ENCODE results near the gene GCA.

The GCA gene

DNA sequence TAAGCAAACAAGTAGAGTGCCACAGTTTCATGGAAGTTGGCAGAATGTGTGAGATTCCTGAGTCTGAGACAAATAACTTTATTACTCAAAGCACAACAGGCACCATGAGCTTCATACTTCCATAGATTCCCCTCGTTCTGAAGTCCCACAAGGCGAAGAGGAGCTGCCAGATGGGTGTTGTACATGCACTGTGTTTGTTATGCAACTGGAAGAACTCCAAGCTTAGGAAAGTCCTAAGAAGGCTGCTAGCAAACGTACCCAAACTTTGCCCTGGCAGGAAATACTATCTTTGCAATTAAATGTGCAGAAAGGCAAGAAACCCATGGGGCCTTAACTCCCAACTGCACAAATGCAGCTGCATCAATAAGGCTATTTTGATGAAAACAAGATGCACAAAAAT is 1.6 kb upstream of the GCA start:
- no peaks in the 10 kb centered on the region for H3K27me3 Mint-ChIP-seq
- ATAC-seq (replicated peaks) (no peak), DNase-seq (no peak)
- H3K9me3 Mint-ChIP-seq, result no peaks in the 10 kb centered on the region
- peaks cover 8 to 11% of the 10 kb centered on the region in 2 donors for H3K4me1 Mint-ChIP-seq (ENCODE audit: low read depth in 2 of 2)
- H3K4me3 Mint-ChIP-seq, result no peak overlapping the region
- no peak overlapping the region for H3K27ac Mint-ChIP-seq
- H3K36me3 Mint-ChIP-seq (ENCODE audit: insufficient read depth), result no peaks in the 10 kb centered on the region

DNA sequence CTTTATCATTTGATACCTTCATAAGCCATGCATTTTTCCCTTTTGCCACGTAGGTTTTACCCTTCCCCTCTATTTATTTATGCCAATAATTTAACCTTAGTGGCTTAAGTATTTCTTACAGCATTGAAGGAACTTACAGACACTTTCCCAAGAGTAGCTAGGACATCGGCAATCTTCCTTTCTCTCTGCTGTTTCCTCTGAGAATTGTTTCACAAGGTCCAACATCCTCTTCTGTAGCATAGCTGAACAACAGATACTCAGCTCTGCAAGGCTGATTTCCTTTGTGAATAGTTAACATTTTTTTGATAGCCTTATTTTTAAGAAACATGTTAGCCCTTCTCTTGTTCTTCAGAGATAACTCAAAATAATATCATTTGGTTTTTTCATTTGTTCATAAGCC is 1.1 kb upstream of the GCA start:
- Mint-ChIP-seq H3K9me3 (no peaks in the 10 kb centered on the region), H3K36me3 (ENCODE audit: insufficient read depth) (no peaks in the 10 kb centered on the region), H3K27ac (no peak overlapping the region), H3K27me3 (no peaks in the 10 kb centered on the region), H3K4me1 (ENCODE audit: low read depth in 2 of 2) (peaks cover 8 to 11% of the 10 kb centered on the region in 2 donors), H3K4me3 (peak overlapping the region in 1 of 2 donors; percentile 87)
- DNase-seq, result no peak
- no peak for ATAC-seq (replicated peaks)

- DNase-seq, result no peak
- Mint-ChIP-seq H3K9me3 (no peaks in the 10 kb centered on the region), H3K4me1 (ENCODE audit: low read depth in 2 of 2) (peaks cover 8 to 11% of the 10 kb centered on the region in 2 donors), H3K4me3 (peak overlapping the region; percentile 84 to 87), H3K27me3 (no peaks in the 10 kb centered on the region), H3K36me3 (ENCODE audit: insufficient read depth) (no peaks in the 10 kb centered on the region), H3K27ac (peak overlapping the region in 1 of 2 donors; percentile 90)
- ATAC-seq (replicated peaks), result no peak
Measured at GRCh38 chr2:162343492-162343823, 474 bp upstream of the GCA start.

DNA sequence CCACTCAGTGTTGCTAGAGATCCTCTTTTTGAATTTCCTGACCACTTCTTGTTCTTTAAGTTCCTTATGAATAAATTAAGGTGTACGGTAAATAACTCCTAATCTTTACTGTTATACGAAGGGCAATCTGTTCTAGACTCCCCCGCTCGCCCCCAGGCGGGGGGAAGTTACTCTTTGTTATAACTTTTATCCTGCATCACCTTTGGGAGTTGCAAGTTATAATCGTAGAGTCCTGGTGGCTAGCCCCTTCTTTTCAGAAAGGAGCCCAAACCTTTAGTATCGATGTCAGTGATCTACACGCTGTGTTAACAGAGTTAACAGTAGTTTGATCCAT is 652 bp downstream of the GCA start:
- DNase-seq (no peak), ATAC-seq (replicated peaks) (no peak)
- Mint-ChIP-seq H3K4me1 (ENCODE audit: low read depth in 2 of 2) (peaks cover 8 to 11% of the 10 kb centered on the region in 2 donors), H3K27ac (no peak overlapping the region), H3K36me3 (ENCODE audit: insufficient read depth) (no peaks in the 10 kb centered on the region), H3K4me3 (peak overlapping the region; percentile 84 to 87), H3K27me3 (peaks cover 0 to 5% of the 10 kb centered on the region in 2 donors), H3K9me3 (no peaks in the 10 kb centered on the region)

GRCh38 chr2:162365392-162365791 is 21.5 kb downstream of the GCA start:
- Mint-ChIP-seq H3K36me3 (ENCODE audit: insufficient read depth) (no peaks in the 10 kb centered on the region), H3K4me3 (no peak overlapping the region), H3K27me3 (peaks cover 0 to 8% of the 10 kb centered on the region in 2 donors), H3K27ac (no peak overlapping the region), H3K9me3 (no peaks in the 10 kb centered on the region), H3K4me1 (ENCODE audit: low read depth in 2 of 2) (no peaks in the 10 kb centered on the region)
- DNase-seq (no peak), ATAC-seq (replicated peaks) (no peak)

GRCh38 chr2:162368494-162368893 is 24.6 kb downstream of the GCA start:
- DNase-seq (no peak), ATAC-seq (replicated peaks) (no peak)
- Mint-ChIP-seq H3K36me3 (ENCODE audit: insufficient read depth) (no peaks in the 10 kb centered on the region), H3K27ac (no peak overlapping the region), H3K4me3 (no peak overlapping the region), H3K9me3 (no peaks in the 10 kb centered on the region), H3K27me3 (peaks cover 0 to 8% of the 10 kb centered on the region in 2 donors), H3K4me1 (ENCODE audit: low read depth in 2 of 2) (no peaks in the 10 kb centered on the region)

- Mint-ChIP-seq H3K27ac (no peak overlapping the region), H3K4me1 (ENCODE audit: low read depth in 2 of 2) (no peaks in the 10 kb centered on the region), H3K4me3 (no peak overlapping the region), H3K36me3 (ENCODE audit: insufficient read depth) (no peaks in the 10 kb centered on the region), H3K27me3 (peaks cover 0 to 8% of the 10 kb centered on the region in 2 donors), H3K9me3 (no peaks in the 10 kb centered on the region)
- ATAC-seq (replicated peaks) (no peak), DNase-seq (no peak)
Measured at GRCh38 chr2:162369551-162369950, 25.6 kb downstream of the GCA start.

DNA sequence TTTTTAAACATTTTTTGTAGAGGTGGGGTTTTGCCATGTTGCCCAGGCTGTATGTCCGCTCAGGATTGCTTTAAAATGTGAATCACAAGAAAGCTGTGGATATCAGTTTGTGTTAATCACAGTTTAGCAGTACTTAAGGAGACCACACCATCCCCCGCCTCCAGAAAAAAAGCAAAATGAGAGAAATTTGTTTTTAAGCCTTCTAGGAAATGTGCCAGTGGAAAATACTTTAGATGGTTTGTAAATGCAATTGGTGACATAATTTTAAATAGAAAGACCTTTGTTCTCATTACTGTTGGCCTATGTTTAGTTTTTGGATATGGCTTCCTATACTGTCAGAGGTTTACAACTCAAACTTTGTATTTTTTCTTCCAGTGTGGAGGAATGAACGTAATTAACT is 27.0 kb downstream of the GCA start:
- Mint-ChIP-seq H3K4me1 (ENCODE audit: low read depth in 2 of 2) (no peaks in the 10 kb centered on the region), H3K4me3 (no peak overlapping the region), H3K36me3 (ENCODE audit: insufficient read depth) (no peaks in the 10 kb centered on the region), H3K27me3 (peaks cover 8 to 15% of the 10 kb centered on the region in 2 donors), H3K27ac (no peak overlapping the region), H3K9me3 (no peaks in the 10 kb centered on the region)
- ATAC-seq (replicated peaks) (no peak), DNase-seq (no peak)

DNA sequence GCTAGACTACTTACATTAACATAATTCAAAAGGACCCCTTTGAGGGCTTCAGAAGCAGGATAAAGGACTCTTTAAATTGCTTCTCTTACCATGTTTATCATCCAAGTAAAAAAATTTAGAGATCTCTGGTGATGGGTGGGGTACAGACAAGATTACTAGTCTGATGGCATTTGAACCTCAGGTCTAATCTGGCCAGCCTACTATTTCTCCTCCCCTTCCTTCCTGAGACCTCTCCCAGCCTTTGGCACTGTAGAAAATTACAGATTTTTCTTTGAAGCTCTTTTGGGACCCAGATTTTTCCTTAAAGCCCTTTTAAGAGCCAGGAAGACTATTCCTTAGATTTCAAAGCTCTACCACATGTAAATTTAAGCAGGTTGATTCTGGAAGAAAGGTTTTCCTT is 28.9 kb downstream of the GCA start:
- no peaks in the 10 kb centered on the region for H3K4me1 Mint-ChIP-seq (ENCODE audit: low read depth in 2 of 2)
- no peak for ATAC-seq (replicated peaks)
- peaks cover 14 to 26% of the 10 kb centered on the region in 2 donors for H3K27me3 Mint-ChIP-seq
- H3K4me3 Mint-ChIP-seq, result no peak overlapping the region
- no peak overlapping the region for H3K27ac Mint-ChIP-seq
- no peaks in the 10 kb centered on the region for H3K9me3 Mint-ChIP-seq
- no peaks in the 10 kb centered on the region for H3K36me3 Mint-ChIP-seq (ENCODE audit: insufficient read depth)
- DNase-seq, result no peak

DNA sequence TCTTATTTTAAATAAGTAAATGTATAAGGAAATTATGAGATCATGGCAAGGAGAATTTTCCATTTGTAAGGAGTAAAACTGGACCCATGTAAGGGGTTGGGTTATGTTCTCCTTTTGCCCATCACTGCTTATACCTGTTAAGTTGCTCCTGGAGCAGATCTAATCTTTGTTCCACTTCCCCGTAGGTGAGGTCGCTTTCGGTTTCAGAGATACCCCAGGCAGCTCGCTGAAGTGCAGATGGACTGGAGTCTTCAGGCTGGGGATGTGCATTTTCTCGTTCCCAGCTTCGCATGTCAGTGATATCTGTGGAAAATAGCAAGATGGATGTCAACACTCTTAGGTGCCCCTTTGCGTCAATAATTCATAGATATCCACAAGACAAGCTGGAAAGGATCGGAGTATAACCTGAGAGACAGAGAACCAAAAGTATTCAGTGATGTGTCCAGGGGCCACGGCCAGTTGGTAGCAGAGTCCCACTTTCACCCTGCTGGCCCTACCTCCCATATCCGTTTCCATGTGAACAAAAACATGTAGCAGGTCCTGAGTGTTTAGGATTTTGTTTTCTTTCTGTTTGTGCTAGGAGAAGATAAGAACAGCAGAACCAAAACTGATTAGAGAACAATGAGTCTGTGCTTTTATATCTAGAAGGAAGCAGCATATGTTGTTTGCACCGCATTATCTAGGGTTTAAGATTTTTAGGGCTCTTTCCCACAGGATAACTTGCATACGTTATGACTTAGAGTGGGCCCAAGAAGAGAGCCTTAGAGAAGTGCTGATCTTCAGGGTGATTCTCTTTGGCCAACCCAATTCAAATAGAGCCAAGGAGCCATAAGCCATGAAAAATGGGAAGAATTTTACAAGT is 36.0 kb downstream of the GCA start:
- H3K4me1 Mint-ChIP-seq (ENCODE audit: low read depth in 2 of 2), result no peaks in the 10 kb centered on the region
- ATAC-seq (replicated peaks) (no peak), DNase-seq (no peak)
- H3K36me3 Mint-ChIP-seq (ENCODE audit: insufficient read depth), result no peaks in the 10 kb centered on the region
- H3K27ac Mint-ChIP-seq, result no peak overlapping the region
- no peak overlapping the region for H3K4me3 Mint-ChIP-seq
- peaks cover 24 to 56% of the 10 kb centered on the region in 2 donors for H3K27me3 Mint-ChIP-seq
- H3K9me3 Mint-ChIP-seq, result no peaks in the 10 kb centered on the region

- Mint-ChIP-seq H3K9me3 (no peaks in the 10 kb centered on the region), H3K27ac (no peak overlapping the region), H3K27me3 (peaks cover 18 to 41% of the 10 kb centered on the region in 2 donors), H3K36me3 (ENCODE audit: insufficient read depth) (no peaks in the 10 kb centered on the region), H3K4me1 (ENCODE audit: low read depth in 2 of 2) (no peaks in the 10 kb centered on the region), H3K4me3 (no peak overlapping the region)
- ATAC-seq (replicated peaks) (no peak), DNase-seq (no peak)
Measured at GRCh38 chr2:162381851-162382250, 37.9 kb downstream of the GCA start.

DNA sequence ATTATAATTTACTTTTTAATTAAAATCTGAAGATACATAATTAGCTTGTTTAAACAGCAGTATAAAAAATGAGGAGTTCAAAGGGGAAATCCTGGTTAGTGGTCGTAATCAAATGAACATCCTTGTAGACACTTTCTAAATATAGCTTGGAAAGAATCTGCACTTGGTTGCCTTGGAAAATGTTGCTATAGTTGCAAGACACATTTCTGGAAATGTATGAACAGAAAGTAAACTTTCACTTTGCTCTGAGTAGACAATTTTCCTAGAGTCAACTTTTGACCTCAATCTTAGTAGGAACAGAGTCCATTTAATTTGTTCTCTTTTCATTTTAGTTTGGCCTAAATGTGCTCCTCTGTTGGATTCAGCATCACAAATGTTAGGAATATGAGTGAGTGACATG is 38.3 kb downstream of the GCA start:
- no peak for DNase-seq
- Mint-ChIP-seq H3K4me3 (no peak overlapping the region), H3K27ac (no peak overlapping the region), H3K36me3 (ENCODE audit: insufficient read depth) (no peaks in the 10 kb centered on the region), H3K27me3 (peaks cover 14 to 36% of the 10 kb centered on the region in 2 donors), H3K9me3 (no peaks in the 10 kb centered on the region), H3K4me1 (ENCODE audit: low read depth in 2 of 2) (no peaks in the 10 kb centered on the region)
- no peak for ATAC-seq (replicated peaks)

DNA sequence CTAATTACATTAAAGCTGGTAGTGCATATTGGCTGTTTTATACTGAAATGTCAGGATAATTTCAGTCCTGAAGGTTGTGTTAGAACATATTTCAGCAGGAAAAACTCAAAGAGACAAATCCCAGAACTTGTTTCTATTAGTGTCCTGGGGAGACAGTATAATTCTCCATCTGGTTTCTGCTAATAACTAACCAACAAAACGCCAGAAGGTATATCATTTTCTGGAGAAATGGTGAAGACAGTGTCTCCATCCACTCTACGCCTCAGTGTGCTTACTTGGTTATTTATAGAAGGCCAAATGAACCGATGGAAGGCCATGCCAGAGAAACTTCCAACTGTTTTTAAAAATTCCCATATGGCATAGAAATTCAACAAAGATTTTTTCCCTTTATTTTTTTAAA is 41.6 kb downstream of the GCA start:
- no peaks in the 10 kb centered on the region for H3K4me1 Mint-ChIP-seq (ENCODE audit: low read depth in 2 of 2)
- DNase-seq (no peak), ATAC-seq (replicated peaks) (no peak)
- H3K27me3 Mint-ChIP-seq, result peaks cover 6 to 18% of the 10 kb centered on the region in 2 donors
- H3K27ac Mint-ChIP-seq, result no peak overlapping the region
- no peaks in the 10 kb centered on the region for H3K36me3 Mint-ChIP-seq (ENCODE audit: insufficient read depth)
- H3K4me3 Mint-ChIP-seq, result no peak overlapping the region
- no peaks in the 10 kb centered on the region for H3K9me3 Mint-ChIP-seq

DNA sequence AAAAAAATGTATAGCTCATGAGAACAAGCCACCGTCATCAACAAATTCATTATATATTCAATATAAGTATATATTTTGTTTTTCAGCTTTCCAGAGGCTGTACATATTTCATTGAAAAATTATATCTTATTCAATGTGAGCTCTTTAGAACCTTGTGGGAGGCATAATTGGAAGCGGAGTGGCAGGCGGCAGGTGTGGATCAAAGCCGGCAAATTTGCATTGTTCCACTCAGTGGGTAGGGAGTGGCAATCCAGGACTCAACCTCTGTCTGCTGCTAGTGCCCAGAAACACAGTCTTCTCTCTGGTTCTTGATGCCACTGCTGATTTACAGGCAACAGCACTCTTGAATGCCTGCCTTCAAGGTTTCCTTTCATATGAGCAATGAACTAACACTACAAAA is 46.9 kb downstream of the GCA start:
- Mint-ChIP-seq H3K27ac (no peak overlapping the region), H3K9me3 (no peaks in the 10 kb centered on the region), H3K4me1 (ENCODE audit: low read depth in 2 of 2) (no peaks in the 10 kb centered on the region), H3K27me3 (peaks cover 0 to 12% of the 10 kb centered on the region in 2 donors), H3K4me3 (no peak overlapping the region), H3K36me3 (ENCODE audit: insufficient read depth) (no peaks in the 10 kb centered on the region)
- no peak for DNase-seq
- ATAC-seq (replicated peaks), result no peak

Measured in effector memory CD8-positive, alpha-beta T cell (primary cell).